Lower lobe of right lung (tissue), 2 donors: ENCODE results near the gene PNPLA8. TPM values are rescaled to one million over a fixed set of nuclear protein-coding genes. Genes with fewer than 3 reads are reported as not detected.
A peak's percentile ranks its signal among the peaks of the same experiment; 100 is the strongest.

Experiments
- ATAC-seq, 2 donors: fragments of 200-7000 bp; cut with Tn5 transposase; one replicate each; pipeline ENCODE4 v1.9.1; 2020 to 2022; ENCODE audit warnings: mild to moderate bottlenecking in 2 of 2, moderate library complexity in 2 of 2
- DNase-seq: peaks from one replicate; pipeline ENCODE4 v3.0.0-alpha.2; 2020
- H3K27ac ChIP-seq: fragments of 200-600 bp; one replicate; pipeline ENCODE4 v1.8.0; 2022
- H3K27me3 ChIP-seq: fragments of 200-600 bp; one replicate; pipeline ENCODE4 v1.8.0; 2022; ENCODE audit warnings: low read depth
- H3K36me3 ChIP-seq: fragments of 200-600 bp; one replicate; pipeline ENCODE4 v1.8.0; 2022; ENCODE audit warnings: mild to moderate bottlenecking
- H3K4me1 ChIP-seq: fragments of 200-600 bp; one replicate; pipeline ENCODE4 v1.8.0; 2022
- H3K4me3 ChIP-seq: fragments of 200-600 bp; one replicate; pipeline ENCODE4 v1.8.0; 2022; ENCODE audit warnings: mild to moderate bottlenecking
- H3K9me3 ChIP-seq: fragments of 200-600 bp; one replicate; pipeline ENCODE4 v1.8.0; 2022
- CTCF ChIP-seq: fragments of 200-600 bp; IDR thresholded peaks from one replicate; pipeline ENCODE4 v1.8.0; 2022; ENCODE audit warnings: antibody characterized with exemption, mild to moderate bottlenecking
- intact Hi-C: fragments of 100-400 bp; cut with DNase I; formaldehyde crosslinking; loops from one replicate; pipeline ENCODE4 v1.11.0; 2022
- total RNA-seq: library from RNA; stranded (reverse); fragmentation: NEBNext Ultra II Directional; extraction: Animal tissue kit (Norgen Biotek cat#: 25700); gene quantifications from one replicate; pipeline ENCODE4 v1.2.1, GENCODE V29; 2021
- donor health status: DM: no; HTN: yes; CAD: no; lungs with severe emphysema.

PNPLA8 gene
- total RNA-seq, 1 donor from 2014 or later = 27.8 TPM

GRCh38 chr7:108535744-108536143 lies 9.8 kb upstream of the PNPLA8 start:
- Histone ChIP-seq H3K4me3 (no peak overlapping the region), H3K36me3 (no peaks in the 10 kb centered on the region), H3K27me3 (no peaks in the 10 kb centered on the region), H3K4me1 (no peaks in the 10 kb centered on the region), H3K9me3 (no peaks in the 10 kb centered on the region), H3K27ac (no peak overlapping the region)
- no peak for ATAC-seq
- intact Hi-C loops = no loop called here
- no peak for DNase-seq
- no peak for TF ChIP-seq CTCF

GRCh38 chr7:108535257-108535656 lies 9.3 kb upstream of the PNPLA8 start:
- Histone ChIP-seq H3K27ac (no peak overlapping the region), H3K36me3 (no peaks in the 10 kb centered on the region), H3K9me3 (no peaks in the 10 kb centered on the region), H3K4me3 (no peak overlapping the region), H3K4me1 (no peaks in the 10 kb centered on the region), H3K27me3 (no peaks in the 10 kb centered on the region)
- ATAC-seq (no peak), DNase-seq (no peak)
- no peak for TF ChIP-seq CTCF
- intact Hi-C loops = no loop called here

- no peaks in the 10 kb centered on the region for H3K4me1 ChIP-seq
- no peak overlapping the region for H3K4me3 ChIP-seq
- no peaks in the 10 kb centered on the region for H3K9me3 ChIP-seq
- no peak overlapping the region for H3K27ac ChIP-seq
- intact Hi-C loops = no loop called here
- H3K36me3 ChIP-seq = no peaks in the 10 kb centered on the region
- no peak for TF ChIP-seq CTCF
- DNase-seq (no peak), ATAC-seq (no peak)
- no peaks in the 10 kb centered on the region for H3K27me3 ChIP-seq
These were observed 7.8 kb upstream of the PNPLA8 start for GRCh38 chr7:108533712-108534111.

GRCh38 chr7:108529341-108529740 lies 3.4 kb upstream of the PNPLA8 start:
- no peak overlapping the region for H3K27ac ChIP-seq
- DNase-seq (no peak), ATAC-seq (no peak)
- H3K4me1 ChIP-seq = peaks cover 10% of the 10 kb centered on the region
- no peak for TF ChIP-seq CTCF
- no peaks in the 10 kb centered on the region for H3K27me3 ChIP-seq
- no peak overlapping the region for H3K4me3 ChIP-seq
- no peaks in the 10 kb centered on the region for H3K9me3 ChIP-seq
- no peaks in the 10 kb centered on the region for H3K36me3 ChIP-seq
- intact Hi-C loops = no loop called here

GRCh38 chr7:108528183-108528712 lies 2.3 kb upstream of the PNPLA8 start:
- H3K4me1 ChIP-seq = peaks cover 21% of the 10 kb centered on the region
- H3K27ac ChIP-seq = no peak overlapping the region
- no peak for ATAC-seq
- no peaks in the 10 kb centered on the region for H3K36me3 ChIP-seq
- intact Hi-C loops = no loop called here
- no peaks in the 10 kb centered on the region for H3K27me3 ChIP-seq
- no peaks in the 10 kb centered on the region for H3K9me3 ChIP-seq
- no peak for DNase-seq
- no peak for TF ChIP-seq CTCF
- H3K4me3 ChIP-seq = no peak overlapping the region

GRCh38 chr7:108526768-108527017 lies 758 bp upstream of the PNPLA8 start:
- peak overlapping the region; percentile 74 for H3K4me3 ChIP-seq
- TF ChIP-seq CTCF = no peak
- H3K9me3 ChIP-seq = no peaks in the 10 kb centered on the region
- peaks cover 30% of the 10 kb centered on the region for H3K4me1 ChIP-seq
- no peaks in the 10 kb centered on the region for H3K36me3 ChIP-seq
- DNase-seq (no peak), ATAC-seq (no peak)
- intact Hi-C loops = no loop called here
- no peaks in the 10 kb centered on the region for H3K27me3 ChIP-seq
- H3K27ac ChIP-seq = peak overlapping the region; percentile 98
